Hematopoietic multipotent progenitor cell treated with erythropoietin and hydrocortisone succinate and interleukin-3 and kit ligand, for 4 days (in vitro differentiated cells): ENCODE results near the gene GHSR.
A peak's percentile ranks its signal among the peaks of the same experiment; 100 is the strongest.

ENCODE experiments used
- DNase-seq: peaks from one replicate; pipeline ENCODE4 v3.0.0-alpha.2; 2015

The GHSR gene

DNA sequence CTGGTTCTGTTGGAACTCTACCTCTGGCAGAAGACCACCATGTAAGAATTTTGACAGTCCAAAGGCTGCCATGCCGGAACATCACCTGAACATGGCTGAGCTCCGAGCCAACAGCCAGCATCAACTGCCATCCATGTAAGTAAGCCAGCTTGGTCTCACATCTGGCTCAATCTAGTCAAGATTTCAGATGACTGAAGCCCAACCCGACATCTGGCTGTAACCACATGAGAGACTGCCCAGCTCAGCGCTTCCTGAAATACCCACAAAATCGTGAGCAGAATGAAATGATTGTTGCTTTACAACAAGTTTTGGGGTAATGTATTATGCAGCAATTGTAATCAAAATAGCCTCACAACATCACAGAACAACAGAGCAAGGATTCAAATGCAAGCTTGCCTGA lies 32.9 kb downstream of the GHSR start:
- peak; percentile 34 for DNase-seq

DNA sequence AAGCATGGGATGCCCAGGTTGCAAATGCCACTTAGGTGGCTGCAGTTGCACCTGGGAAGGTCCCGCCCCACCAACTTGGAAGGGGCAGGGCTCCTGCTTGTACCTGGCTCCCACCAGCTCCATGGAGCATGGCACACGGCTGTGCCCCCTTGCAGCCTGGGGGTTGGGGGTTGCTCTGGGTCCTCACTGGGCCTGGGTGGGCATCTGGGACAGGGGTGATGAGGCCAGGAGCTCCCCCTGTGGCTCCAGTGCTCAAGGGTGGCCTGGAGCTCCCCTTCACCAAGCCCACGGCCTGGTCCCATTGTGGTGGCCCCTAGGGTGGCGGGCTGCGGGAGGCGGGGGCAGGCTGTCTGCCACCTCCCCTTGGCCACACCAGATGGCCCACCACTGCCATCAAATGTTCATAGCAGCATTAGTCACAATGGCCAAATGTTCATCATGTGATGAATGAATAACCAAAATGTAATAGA lies 36.7 kb downstream of the GHSR start:
- DNase-seq, result no peak

DNA sequence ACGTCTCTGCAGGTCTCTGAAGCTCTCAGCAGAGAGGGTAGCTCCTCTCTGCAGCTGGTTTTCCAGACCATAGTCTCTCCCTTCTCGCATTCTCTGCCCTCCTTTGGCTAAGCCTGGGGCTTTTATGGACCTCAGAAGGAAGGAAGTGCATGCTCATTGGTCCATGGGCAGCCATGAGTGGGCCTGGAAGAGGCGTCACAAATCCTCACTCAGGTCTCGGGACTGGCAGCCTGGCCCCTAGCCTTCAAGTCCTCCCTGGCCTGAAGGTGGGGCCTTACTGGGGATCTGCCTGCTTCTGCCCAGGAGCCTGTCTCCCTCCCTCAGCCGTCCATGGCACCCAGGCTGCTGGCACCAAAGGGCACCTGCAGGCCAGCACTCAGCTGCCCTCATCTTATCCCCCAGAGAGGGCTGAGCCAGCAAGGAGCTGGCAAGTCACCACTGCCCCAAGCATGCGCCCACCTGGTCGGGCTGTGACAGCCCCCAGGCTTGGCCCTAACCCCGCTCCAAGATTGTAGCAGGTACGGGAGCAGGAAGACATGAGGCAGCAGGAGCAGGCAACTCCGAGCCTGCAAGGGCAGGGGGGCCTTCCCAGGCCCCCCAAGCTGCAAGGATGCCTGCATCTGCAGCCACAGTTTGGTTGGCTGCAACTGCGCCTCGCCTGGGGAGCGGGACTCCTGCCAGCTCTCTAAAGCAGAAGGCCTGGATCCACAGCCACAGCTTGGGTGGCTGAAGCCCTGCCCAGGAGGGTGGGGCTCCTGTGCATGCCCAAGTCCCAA lies 37.4 kb downstream of the GHSR start:
- no peak for DNase-seq

DNA sequence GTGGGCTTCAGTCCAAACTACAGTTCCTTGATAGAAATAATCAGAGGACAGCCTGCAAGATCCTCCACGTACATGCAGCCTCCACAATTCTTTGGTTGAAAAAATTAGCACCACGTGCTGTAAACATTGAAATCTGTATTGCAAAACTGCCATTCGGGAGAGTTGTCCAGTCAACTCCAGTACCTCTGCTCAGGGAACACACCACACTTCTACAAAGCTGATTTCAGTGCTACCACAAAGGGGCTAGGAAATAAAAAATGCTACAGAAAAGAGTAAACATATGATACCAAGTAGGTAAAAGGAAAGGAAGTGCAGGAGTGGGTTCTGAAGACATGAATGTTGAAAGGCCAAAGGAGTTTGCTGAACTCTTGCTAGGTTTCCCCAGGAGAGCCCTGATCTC lies 40.4 kb downstream of the GHSR start:
- no peak for DNase-seq

DNA sequence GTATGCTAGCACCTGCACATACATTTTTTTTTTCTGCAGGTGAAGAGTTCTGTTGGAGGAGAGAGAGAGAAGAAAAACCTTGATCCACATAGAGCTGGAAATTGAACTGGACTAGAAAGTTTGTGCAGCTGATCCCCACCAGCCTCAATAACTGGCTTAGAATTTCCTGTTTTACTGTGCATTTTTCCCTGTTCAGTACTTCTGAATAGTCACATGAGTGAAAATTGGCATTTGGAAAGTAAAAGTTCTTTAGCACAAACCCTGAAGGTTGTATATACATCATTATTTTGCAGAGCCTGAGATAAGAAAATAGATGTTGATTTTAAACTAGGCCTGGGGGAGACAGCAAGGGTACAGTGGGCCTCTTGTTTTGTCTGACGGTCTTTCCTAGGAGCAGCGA lies 42.3 kb downstream of the GHSR start:
- DNase-seq, result no peak

DNA sequence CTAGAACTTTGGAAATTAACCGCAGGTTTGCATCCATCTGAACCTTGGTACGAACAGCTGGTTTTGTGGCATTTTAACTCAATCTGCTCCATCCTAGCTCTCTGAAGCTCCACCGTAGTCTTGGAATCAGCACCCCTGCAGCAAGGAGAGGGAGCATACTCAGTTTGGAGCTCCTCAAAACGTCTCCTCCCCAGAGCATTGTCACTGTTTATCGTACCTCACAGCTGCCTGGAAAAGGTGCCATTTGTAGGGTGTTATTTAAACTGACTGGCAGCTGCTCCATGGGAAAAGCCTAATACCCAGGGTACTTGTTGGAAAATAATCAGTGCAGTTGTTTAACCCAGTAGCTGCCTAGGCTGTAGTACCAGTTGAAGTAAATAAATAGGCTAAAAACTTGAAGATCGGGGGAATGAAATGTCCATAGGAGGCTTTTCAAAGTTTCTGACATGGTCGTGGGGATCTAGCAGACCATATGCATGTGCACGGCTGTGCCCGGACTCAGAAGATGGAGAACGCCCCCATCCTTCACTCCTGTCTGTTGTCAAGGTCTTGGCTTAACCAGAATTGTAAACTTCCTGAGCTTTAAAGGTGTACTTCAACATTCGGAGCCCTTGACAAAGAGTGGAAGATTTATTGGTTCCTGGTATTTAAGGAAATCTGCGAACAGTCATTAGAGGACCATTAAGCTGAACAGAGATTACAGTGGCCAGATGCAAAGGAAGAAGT lies 43.9 kb downstream of the GHSR start:
- DNase-seq, result no peak

DNA sequence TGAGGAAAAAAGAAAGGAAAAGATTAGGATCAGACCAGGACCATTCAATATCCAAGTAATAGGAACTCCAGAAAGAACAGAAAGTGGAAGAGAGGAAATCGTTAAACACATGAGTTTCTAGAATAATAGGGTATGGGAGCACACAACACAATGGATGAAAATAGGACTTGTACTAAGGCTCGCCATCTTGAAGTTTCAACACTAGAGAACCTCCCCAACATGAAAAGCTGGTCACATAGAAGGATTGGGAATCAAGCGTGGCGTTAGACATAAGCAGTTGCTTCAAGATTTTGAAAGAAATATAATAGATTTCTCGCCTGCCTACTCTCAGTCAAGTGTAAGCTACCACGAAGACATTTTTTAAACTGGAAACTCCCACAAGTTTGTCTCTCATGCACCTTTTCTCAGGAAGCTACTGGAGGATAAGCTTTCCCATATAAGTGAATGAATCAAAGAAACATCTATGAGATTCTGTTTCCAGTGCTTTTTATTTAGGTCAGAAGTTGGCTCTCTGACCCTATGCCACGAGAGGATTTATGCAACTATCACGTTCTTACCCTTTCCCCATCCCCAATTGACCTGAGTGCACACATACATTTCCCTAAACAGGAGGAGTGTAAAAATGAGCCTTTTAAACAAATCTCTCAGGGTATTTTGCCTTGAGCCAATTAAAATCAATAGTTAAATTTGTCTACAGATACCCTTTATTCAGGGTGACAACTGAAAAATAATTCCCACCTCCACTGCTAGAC lies 45.2 kb downstream of the GHSR start:
- DNase-seq, result no peak

DNA sequence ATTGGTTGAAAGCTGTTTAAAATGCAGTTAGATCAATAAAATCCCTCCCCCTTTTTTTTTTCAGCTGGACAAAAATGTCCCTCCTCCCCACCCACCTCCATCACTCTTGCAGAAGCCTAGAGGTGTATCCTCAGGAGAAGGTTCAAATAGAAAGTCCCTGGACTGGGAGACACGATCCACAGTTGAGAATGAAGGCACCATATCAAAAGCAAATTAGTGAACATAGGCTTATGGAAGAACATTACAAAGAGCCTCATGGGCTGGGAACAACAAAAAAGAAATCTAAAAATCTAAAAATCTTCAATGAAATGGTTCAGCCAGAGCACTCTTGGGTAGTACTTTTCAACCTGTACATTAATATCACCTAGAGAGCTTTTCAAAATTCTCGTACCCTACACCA lies 46.2 kb downstream of the GHSR start:
- DNase-seq, result no peak

DNA sequence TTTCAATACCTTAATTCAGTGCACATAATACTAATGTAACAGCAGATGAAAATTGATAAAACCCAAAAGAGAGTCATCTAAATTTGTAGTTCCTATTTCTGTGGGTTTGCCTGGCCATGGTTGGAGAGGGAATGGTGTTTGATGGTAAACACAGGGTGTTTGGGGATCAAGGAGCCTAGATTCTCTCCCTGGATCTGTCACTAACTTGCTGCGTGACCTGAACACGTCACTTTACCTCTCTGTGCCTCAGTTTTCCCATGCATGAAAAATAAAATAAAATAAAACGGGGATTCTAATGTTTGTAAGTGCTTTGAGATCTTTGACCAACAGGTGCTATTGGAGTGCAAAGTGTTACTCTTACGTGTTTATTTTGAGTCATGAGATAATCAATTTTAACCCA lies 49.8 kb downstream of the GHSR start:
- no peak for DNase-seq

DNA sequence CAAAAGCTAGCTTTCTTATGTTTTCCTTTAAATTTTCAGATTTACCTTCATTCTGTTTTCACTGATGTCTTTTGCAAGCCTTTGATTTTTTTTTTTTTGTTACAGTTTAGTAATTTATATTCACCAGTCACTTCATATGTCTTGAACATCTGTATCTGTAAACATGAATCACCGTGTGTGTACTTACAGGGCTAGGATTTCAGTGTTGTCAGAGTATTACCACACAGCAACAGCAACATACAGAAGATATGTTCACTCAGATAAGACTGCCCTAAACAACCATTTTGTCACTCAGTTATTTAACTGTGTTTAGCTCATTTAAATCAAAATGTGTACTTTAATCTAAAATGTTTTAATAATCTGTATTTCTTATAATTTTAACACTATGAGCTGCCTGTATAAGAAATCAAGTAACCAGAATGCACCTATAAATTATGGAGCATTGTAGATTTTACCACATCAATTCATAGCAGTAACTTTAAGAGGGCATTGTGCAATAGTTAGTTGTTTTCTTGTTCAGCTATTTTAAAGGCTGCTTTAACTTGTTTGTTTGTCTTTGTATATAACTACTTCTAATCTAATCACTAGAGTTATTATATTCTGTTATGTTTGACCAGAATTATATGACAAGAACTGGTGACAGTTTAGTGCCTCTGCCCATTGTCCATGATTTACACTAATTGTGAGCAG lies 50.4 kb downstream of the GHSR start:
- DNase-seq, result peak; percentile 34

DNA sequence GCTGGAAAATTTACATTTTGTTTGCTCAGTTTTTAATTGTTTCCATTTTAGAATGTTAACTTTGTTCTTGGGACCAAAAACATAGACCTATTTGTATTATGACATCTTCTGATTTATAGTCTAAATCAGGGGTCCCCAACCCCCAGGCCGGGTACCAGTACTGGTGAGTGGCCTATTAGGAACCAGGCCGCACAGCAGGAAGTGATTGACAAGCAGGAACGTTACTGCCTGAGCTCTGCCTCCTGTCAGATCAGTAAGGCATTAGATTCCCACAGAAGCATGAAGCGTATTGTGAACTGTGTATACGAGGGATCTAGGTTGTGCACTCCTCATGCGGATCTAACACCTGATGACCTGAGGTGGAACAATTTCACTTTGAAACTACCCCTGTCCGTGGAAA lies 51.9 kb downstream of the GHSR start:
- no peak for DNase-seq

DNA sequence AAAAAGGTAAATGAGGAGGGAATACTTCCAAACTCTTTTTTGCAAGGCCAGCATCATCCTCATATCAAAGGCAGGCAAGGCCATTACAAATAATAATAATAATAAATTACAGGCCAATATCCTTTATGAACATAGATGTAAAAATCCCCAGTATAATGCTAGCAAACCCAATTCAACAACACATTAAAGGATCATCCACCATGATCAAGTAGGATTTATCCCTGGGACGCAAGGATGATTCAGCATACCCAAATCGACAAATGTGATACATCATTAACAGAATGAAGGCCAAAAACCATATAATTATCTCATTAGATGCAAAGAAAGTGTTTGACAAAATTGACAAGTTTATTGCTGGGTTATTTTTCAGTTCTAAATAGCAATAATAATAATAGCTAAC lies 53.6 kb downstream of the GHSR start:
- no peak for DNase-seq
